ENCODE data around the gene SDSL.

DNA sequence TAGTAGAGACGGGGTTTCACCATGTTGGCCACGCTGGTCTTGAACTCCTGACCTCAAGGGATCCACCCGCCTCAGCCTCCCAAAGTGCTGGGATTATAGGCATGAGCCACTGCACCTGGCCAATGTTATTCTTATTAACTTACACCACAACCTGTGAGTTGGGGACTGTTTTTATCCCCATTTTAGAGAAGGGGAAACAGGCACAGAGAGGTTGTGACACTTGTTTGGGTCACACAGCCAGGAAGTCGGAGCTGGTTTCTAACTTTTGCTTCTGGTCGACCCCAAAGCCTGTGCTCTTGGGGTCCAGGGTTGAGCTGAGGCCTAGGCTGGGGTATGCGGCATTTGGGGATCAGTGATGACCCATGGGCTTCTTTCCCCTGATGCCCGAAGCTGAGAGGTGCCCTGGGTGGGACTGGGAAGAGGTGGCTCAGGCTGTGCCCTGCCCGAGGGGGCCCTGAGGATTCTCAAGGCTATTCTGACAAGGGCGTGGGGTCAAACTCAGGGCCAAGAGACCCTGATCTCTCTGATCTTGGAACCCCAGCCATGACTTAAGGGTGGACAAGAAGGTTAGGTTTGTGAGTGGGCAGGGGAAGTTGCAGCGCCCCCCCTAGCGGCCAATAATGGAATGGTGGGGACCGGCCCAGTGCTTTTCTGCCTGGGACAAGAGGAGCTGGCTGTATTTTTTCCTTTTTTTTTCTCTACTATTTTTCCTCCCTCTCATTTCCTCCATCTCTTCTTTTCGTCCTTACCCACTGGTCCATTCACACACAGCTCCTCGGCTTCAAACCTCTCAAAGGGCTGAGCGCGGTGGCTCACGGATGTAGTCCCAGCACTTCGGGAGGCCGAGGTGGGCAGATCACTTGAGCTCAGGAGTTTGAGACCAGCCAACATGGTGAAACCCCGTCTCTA lies 3.0 kb downstream of the SDSL start:
- TF ChIP-seq CTCF (conservative IDR thresholded peaks at IDR 0.05 in 1 of 2, IDR thresholded peaks at IDR 0.05 in 1 of 2; ENCODE audit: extremely low read depth in 1 of 2, insufficient read depth in 1 of 2, low read depth in 1 of 2, low read length in 2 of 2), result peak; percentile 85 to 86
- TF ChIP-seq EZH2 (IDR thresholded peaks at IDR 0.05; ENCODE audit: borderline replicate concordance, low read length), result no peak
